SK-N-SH (cell line): ENCODE measurements around the gene LUC7L3. TPM values are rescaled to one million over a fixed set of nuclear protein-coding genes. Genes with fewer than 3 reads are reported as not detected.
A peak's percentile ranks its signal among the peaks of the same experiment; 100 is the strongest.
"Not testable (repeated sequence)": the region's sequence is repeated elsewhere in the genome, so short reads cannot be mapped to it uniquely, and the experiment has no call there.

Experiments
- CTCF ChIA-PET: fragments of 300-600, 350-600 bp; formaldehyde crosslinking; extraction: SDS; loops from one replicate; lab custom pipeline; 2021; lab: Yijun Ruan, JAX
- POLR2A ChIA-PET: fragments of 350-600 bp; sonication (Branson Sonifier 250); formaldehyde crosslinking; extraction: SDS; loops from one replicate; lab custom pipeline; 2020; ENCODE audit warnings: antibody characterized with exemption, inconsistent platforms; lab: Yijun Ruan, JAX
- DNase-seq: peaks from one replicate; pipeline ENCODE4 v3.0.0; 2012
- H2AFZ ChIP-seq: fragments of 200-600 bp; sonication (generic); 2 replicates; pipeline ENCODE4 v1.8.1; 2016; ENCODE audit warnings: antibody characterized with exemption, mild to moderate bottlenecking, low read depth
- H3F3A ChIP-seq: fragments of 200-600 bp; sonication (generic); replicated peaks from 2 replicates; pipeline ENCODE3; 2016; ENCODE audit warnings: antibody characterized with exemption, mild to moderate bottlenecking; ENCODE audit not compliant: insufficient read depth
- H3K27ac ChIP-seq, 2 experiments: fragments of 200-500 bp in 1 of 2; fragments of 200-600 bp in 1 of 2; sonication (Bioruptor generic) in 1 of 2; sonication (generic), shearing (Covaris generic) in 1 of 2; 2 replicates each; pipeline versions ENCODE4 v1.5.1 to v1.6.1; 2014 to 2016; ENCODE audit warnings: low read depth in 2 of 2, inconsistent platforms in 1 of 2, low read length in 1 of 2, mild to moderate bottlenecking in 1 of 2, mixed read lengths in 1 of 2
- H3K27me3 ChIP-seq: fragments of 200-600 bp; sonication (generic), shearing (Covaris generic); 2 replicates; pipeline ENCODE4 v1.6.1; 2016; ENCODE audit warnings: mixed run types; ENCODE audit not compliant: insufficient read depth
- H3K36me3 ChIP-seq, 2 experiments: fragments of 200-500 bp in 1 of 2; fragments of 200-600 bp in 1 of 2; sonication (Bioruptor generic) in 1 of 2; sonication (generic) in 1 of 2; replicated peaks in 1 of 2; 2 replicates each; pipeline versions ENCODE3 to v1.5.1; 2014 to 2016; ENCODE audit warnings: low read length in 1 of 2, mild to moderate bottlenecking in 1 of 2; ENCODE audit not compliant: insufficient read depth in 2 of 2, control insufficient read depth in 1 of 2
- H3K4me1 ChIP-seq, 2 experiments: fragments of 200-500 bp in 1 of 2; fragments of 200-600 bp in 1 of 2; sonication (Bioruptor generic) in 1 of 2; sonication (generic), shearing (Covaris generic) in 1 of 2; 2 replicates each; pipeline versions ENCODE4 v1.5.1 to v1.6.1; 2014 to 2016; ENCODE audit warnings: low read depth in 1 of 2, low read length in 1 of 2, mixed run types in 1 of 2; ENCODE audit not compliant: insufficient read depth in 2 of 2, control insufficient read depth in 1 of 2
- H3K4me2 ChIP-seq: fragments of 200-600 bp; sonication (generic), shearing (Covaris generic); 2 replicates; pipeline ENCODE4 v1.6.1; 2017; ENCODE audit warnings: mixed run types
- H3K4me3 ChIP-seq, 2 experiments: fragments of 200-500 bp in 1 of 2; fragments of 200-600 bp in 1 of 2; sonication (Bioruptor generic) in 1 of 2; sonication (generic), shearing (Covaris generic) in 1 of 2; 2 replicates each; pipeline versions ENCODE4 v1.5.1 to v1.8.1; 2014 to 2016; ENCODE audit warnings: low read depth in 2 of 2, inconsistent platforms in 1 of 2, low read length in 1 of 2, mild to moderate bottlenecking in 1 of 2, mixed read lengths in 1 of 2, moderate library complexity in 1 of 2
- H3K79me2 ChIP-seq: fragments of 200-600 bp; sonication (generic); 2 replicates; pipeline ENCODE4 v1.8.1; 2017; ENCODE audit warnings: mild to moderate bottlenecking; ENCODE audit not compliant: insufficient read depth
- H3K9ac ChIP-seq: fragments of 200-600 bp; sonication (generic); 2 replicates; pipeline ENCODE4 v1.6.1; 2017; ENCODE audit warnings: mixed run types
- H3K9me2 ChIP-seq: fragments of 200-600 bp; sonication (generic); 2 replicates; pipeline ENCODE4 v1.6.1; 2017; ENCODE audit warnings: mixed run types
- H3K9me3 ChIP-seq: fragments of 200-600 bp; sonication (generic); 2 replicates; pipeline ENCODE4 v1.6.1; 2017; ENCODE audit warnings: mixed run types, mild to moderate bottlenecking, moderate library complexity
- H4K20me1 ChIP-seq: fragments of 200-600 bp; sonication (generic); 2 replicates; pipeline ENCODE4 v1.6.1; 2017; ENCODE audit warnings: mild to moderate bottlenecking, mixed run types; ENCODE audit not compliant: insufficient read depth
- CHD2 ChIP-seq: fragments of 150-350 bp; IDR thresholded peaks from 2 replicates; pipeline ENCODE4 v1.6.1; 2018; ENCODE audit warnings: low read length; ENCODE audit not compliant: partially characterized antibody
- CTCF ChIP-seq: fragments of 200-600 bp; sonication (generic); IDR thresholded peaks from 2 replicates; pipeline ENCODE4 v1.6.1; 2017; ENCODE audit warnings: antibody characterized with exemption, mild to moderate bottlenecking, moderate library complexity
- FOXM1 ChIP-seq: IDR thresholded peaks from 2 replicates; pipeline ENCODE4 v1.4.0; 2012; ENCODE audit warnings: low read depth, mild to moderate bottlenecking
- GATA2 ChIP-seq: sonication (generic); formaldehyde crosslinking; IDR thresholded peaks from 2 replicates; pipeline ENCODE4 v1.5.0; 2020; ENCODE audit warnings: mild to moderate bottlenecking, missing genetic modification reagents
- MAX ChIP-seq: IDR thresholded peaks from 2 replicates; pipeline ENCODE4 v1.4.0; 2012; ENCODE audit warnings: low read depth
- MEF2A ChIP-seq: IDR thresholded peaks from 2 replicates; pipeline ENCODE4 v1.4.0; 2012; ENCODE audit warnings: low read depth, borderline replicate concordance
- MXI1 ChIP-seq: IDR thresholded peaks from 2 replicates; pipeline ENCODE4 v1.6.1; 2012; ENCODE audit warnings: mild to moderate bottlenecking, low read depth, low read length, improper control_type of control experiment
- RCOR1 ChIP-seq: fragments of 150-350 bp; IDR thresholded peaks from 2 replicates; pipeline ENCODE4 v1.6.1; 2017; ENCODE audit warnings: antibody characterized with exemption, low read length
- REST ChIP-seq: IDR thresholded peaks from 2 replicates; pipeline ENCODE4 v1.6.1; 2012; ENCODE audit warnings: mild to moderate bottlenecking, low read depth, low read length, moderate library complexity
- SIN3A ChIP-seq: IDR thresholded peaks from 2 replicates; pipeline ENCODE4 v1.6.1; 2012; ENCODE audit warnings: low read depth, mild to moderate bottlenecking, low read length, moderate library complexity, borderline replicate concordance
- TEAD4 ChIP-seq: IDR thresholded peaks from 2 replicates; pipeline ENCODE4 v1.4.0; 2012; ENCODE audit warnings: mild to moderate bottlenecking, borderline replicate concordance; ENCODE audit not compliant: insufficient read depth
- YY1 ChIP-seq: IDR thresholded peaks from 2 replicates; pipeline ENCODE4 v1.4.0; 2012; ENCODE audit warnings: low read depth, mild to moderate bottlenecking
- ZBTB33 ChIP-seq: IDR thresholded peaks from 2 replicates; pipeline ENCODE4 v1.4.0; 2012; ENCODE audit warnings: low read depth, borderline replicate concordance
- WGBS: methylation state at CpG from one replicate; pipeline ENCODE4 v1.1.6; 2017; ENCODE audit warnings: low lambda C conversion rate; 5-methylcytosine and 5-hydroxymethylcytosine counted together
- polyA plus RNA-seq, 3 experiments: library from polyadenylated mRNA; depleted of rRNA; stranded (reverse); fragments of >200 nt; gene quantifications; 2 replicates each; pipeline ENCODE4 v1.2.3, GENCODE V29; 2012

LUC7L3 gene
- polyA plus RNA-seq, 1 of the 3 experiments (the other 2 are of a cell fraction), result 154 TPM

GRCh38 chr17:50680126-50680525 lies 39.3 kb upstream of the LUC7L3 start:
- H3K9ac ChIP-seq, result no peak overlapping the region
- no peaks in the 10 kb centered on the region for H3K9me2 ChIP-seq
- WGBS, result over 99% methylated on average over 5 of the region's 5 CpGs
- H3K79me2 ChIP-seq, result no peaks in the 10 kb centered on the region
- H3K27me3 ChIP-seq, result no peaks in the 10 kb centered on the region
- DNase-seq, result no peak
- H3K9me3 ChIP-seq, result no peaks in the 10 kb centered on the region
- POLR2A ChIA-PET, result interaction anchor here (0.6 to 0.8 kb wide), 2 partner anchors 138 to 187 kb away, joined by 3 to 4 read pairs; no protein-coding TSS in a partner anchor
- H3K4me3 ChIP-seq, result no peak overlapping the region
- H4K20me1 ChIP-seq, result no peaks in the 10 kb centered on the region
- H3K36me3 ChIP-seq, result peaks cover 16 to 32% of the 10 kb centered on the region in 2 experiments
- H3K4me1 ChIP-seq, result peaks cover 5 to 19% of the 10 kb centered on the region in 2 experiments; a peak in 2 of 4 replicates
- no peak overlapping the region for H3K27ac ChIP-seq
- H3K4me2 ChIP-seq, result no peak overlapping the region
- CTCF ChIA-PET, result interaction anchor here (0.8 to 21.2 kb wide), 18 partner anchors 10 to 201 kb away, joined by 3 to 799 read pairs (median 10); partner anchors contain the start of genes ABCC3 and SPATA20
- H3F3A ChIP-seq, result peaks cover 12% of the 10 kb centered on the region
- TF ChIP-seq REST (no peak), MEF2A (no peak), MXI1 (no peak), CHD2 (no peak), FOXM1 (no peak), RCOR1 (no peak), ZBTB33 (no peak), SIN3A (no peak), CTCF (no peak), MAX (no peak), GATA2 (no peak), TEAD4 (no peak), YY1 (no peak)
- no peak overlapping the region for H2AFZ ChIP-seq

GRCh38 chr17:50680543-50681262 lies 38.7 kb upstream of the LUC7L3 start:
- H3K4me3 ChIP-seq, H3K79me2 ChIP-seq, H4K20me1 ChIP-seq, H3K27me3 ChIP-seq, H3K9me3 ChIP-seq, H3K4me2 ChIP-seq, DNase-seq, H3K9ac ChIP-seq, H3K9me2 ChIP-seq: not testable (repeated sequence)
- Histone ChIP-seq H3F3A (peaks cover 18% of the 10 kb centered on the region), H3K4me1 (peaks cover 5 to 16% of the 10 kb centered on the region in 2 experiments; a peak in 2 of 4 replicates), H3K27ac (peak overlapping the region in 1 of 2 experiments; percentile 7; a peak in 1 of 4 replicates), H3K36me3 (peaks cover 13 to 26% of the 10 kb centered on the region in 2 experiments), H2AFZ (0 out of 2 replicates have a peak overlapping the region, but pooled peaks have one; percentile 57)
- POLR2A ChIA-PET, result interaction anchor here (0.6 to 0.8 kb wide), 2 partner anchors 138 to 187 kb away, joined by 3 to 4 read pairs; no protein-coding TSS in a partner anchor
- WGBS, result 76% methylated on average over 12 of the region's 12 CpGs
- CTCF ChIA-PET, result interaction anchor here (0.8 to 21.2 kb wide), 28 partner anchors 8 to 201 kb away, joined by 3 to 799 read pairs (median 4); partner anchors contain the start of genes ABCC3 and SPATA20
